ENCODE results near the gene SLC25A1. TPM values are rescaled to one million over a fixed set of nuclear protein-coding genes. Genes with fewer than 3 reads are reported as not detected.

SLC25A1 gene
- 152 TPM for total RNA-seq

GRCh38 chr22:19178657-19179496 lies at the start of gene SLC25A1:
Gene SLC25A1, minus strand, starts transcription at chr22:19178736. Its CDS starts 63 bp downstream, at chr22:19178673.
- ATAC-seq (peak; percentile 72), DNase-seq (ENCODE audit: low spot score) (peak; percentile 97)

DNA sequence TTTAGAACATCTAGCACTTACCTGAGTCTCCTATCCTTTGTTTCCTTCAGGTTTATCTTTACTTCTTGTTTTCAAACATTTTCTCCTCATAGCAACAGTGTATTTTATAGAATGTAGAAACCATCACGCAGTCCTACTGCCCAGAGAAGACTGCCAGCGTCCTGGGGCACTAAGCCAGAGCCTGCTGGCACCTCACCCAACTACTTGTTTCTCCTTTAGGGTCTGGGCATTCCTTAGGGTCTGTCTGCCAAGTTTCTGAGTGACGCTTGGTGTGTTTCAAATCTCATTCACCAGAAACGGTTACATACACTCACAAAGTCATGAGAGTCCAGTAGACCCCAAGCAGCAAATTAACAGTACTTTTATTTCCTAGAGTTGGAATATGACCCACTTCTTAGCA lies 49.6 kb upstream of the SLC25A1 start:
- ATAC-seq (no peak), DNase-seq (ENCODE audit: low spot score) (no peak)

GRCh38 chr22:19226428-19226827 lies 47.9 kb upstream of the SLC25A1 start:
- ATAC-seq: no peak
- DNase-seq (ENCODE audit: low spot score): no peak

DNA sequence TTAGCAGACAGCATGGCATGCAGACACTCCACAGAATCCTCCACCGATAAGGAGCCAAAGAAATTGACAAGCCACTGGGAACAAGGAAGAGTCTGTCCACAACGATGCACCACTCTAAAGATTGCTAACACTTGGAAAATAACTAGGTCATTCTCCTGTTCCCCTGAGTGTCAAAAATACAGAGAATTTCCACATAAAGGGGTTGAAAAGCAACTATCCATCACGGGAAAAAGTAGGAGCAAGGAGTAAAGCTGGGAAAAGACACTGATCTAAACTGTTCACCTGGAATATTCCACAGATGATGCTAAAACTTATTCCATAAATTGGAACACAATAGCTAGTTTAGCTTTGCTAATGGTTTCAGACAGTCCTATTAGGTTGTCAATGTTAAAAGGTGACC lies 47.0 kb upstream of the SLC25A1 start:
- no peak for ATAC-seq
- no peak for DNase-seq (ENCODE audit: low spot score)

GRCh38 chr22:19224985-19225384 lies 46.4 kb upstream of the SLC25A1 start:
- ATAC-seq: no peak
- no peak for DNase-seq (ENCODE audit: low spot score)

GRCh38 chr22:19224557-19224956 lies 46.0 kb upstream of the SLC25A1 start:
- DNase-seq (ENCODE audit: low spot score): no peak

DNA sequence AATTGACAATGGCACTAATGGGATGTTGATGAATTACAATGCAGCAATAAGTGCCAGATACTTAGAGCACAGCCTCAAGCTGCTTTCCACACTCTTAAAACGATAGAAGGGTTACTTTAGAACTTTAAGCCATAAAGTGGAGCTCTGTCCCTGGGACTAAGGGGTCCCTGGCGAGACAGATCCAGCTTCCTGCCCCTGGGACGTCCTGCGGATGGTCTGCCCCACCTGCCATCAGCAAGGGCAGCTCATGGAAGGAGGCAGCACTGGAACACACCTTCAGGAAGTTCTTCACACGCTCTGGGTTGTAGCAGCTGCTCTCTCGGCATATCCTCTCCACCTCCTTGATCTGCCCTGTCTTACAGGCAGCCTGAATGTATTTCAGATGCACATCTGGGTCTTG lies 45.1 kb upstream of the SLC25A1 start:
- ATAC-seq (no peak), DNase-seq (ENCODE audit: low spot score) (no peak)

More at GRCh38 chr22:19224557-19224956, 46.0 kb upstream of the SLC25A1 start:
- no peak for ATAC-seq

GRCh38 chr22:19223110-19223509 lies 44.6 kb upstream of the SLC25A1 start:
- no peak for DNase-seq (ENCODE audit: low spot score)
- ATAC-seq: no peak

DNA sequence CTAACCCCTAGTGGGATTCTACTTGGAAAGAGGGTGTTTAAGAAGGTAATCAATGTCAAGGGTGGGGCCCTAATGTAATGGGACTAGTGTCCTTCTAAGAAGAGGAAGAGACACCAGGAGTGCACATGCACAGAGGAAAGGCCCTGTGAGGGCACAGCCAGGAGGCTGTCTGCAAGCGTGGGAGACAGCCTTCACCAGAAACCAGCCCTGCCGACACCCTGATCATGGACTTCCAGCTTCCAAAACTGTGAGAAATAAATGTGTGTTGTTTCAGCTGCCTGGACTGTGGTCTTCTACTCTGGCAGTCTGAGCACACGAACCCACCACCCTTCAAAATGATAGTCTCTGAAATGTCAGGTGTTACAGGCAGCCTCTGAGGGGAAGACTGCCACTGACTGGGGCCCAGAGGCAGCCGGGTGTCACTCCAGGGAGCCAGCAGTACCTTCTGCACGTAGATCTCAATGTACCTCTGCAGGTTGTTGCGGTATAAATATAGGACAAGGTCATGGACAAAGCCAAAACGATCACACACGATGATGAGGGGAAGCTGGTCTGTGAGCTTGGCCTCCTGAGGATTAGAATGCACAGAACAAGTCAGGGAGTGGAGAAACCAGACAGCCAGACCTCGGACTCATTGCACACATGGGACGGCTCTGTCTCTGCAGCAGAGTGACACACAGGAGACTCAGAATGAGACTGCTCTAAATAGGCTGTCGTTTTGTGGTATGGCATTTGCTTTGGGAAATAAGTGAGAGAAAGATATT lies 43.9 kb upstream of the SLC25A1 start:
- ATAC-seq: no peak

DNA sequence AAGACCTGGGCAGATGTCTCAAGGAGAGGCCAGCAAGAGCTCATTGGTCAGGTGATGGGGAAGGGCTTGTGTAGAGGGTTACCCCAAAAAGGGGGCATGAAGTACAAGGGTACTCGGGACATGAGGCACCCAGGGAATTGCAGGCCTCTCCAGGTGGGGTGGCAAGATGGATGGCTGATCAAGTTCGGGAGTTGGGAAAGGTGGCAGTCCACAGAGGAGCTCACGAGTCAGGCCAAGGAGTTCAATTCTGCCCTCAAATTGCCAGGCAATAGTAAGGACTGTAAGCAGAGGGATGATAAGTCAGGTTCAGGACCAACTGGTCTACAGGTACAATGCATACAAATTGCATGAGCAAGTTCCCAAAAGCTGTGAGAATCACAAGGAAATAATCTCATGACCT lies 42.3 kb upstream of the SLC25A1 start:
- no peak for DNase-seq (ENCODE audit: low spot score)

More for the DNA sequence above, 43.9 kb upstream of the SLC25A1 start:
- DNase-seq (ENCODE audit: low spot score): no peak

GRCh38 chr22:19218541-19219233 lies 40.2 kb upstream of the SLC25A1 start:
- ATAC-seq: no peak
- no peak for DNase-seq (ENCODE audit: low spot score)

More for the DNA sequence above, 42.3 kb upstream of the SLC25A1 start:
- no peak for ATAC-seq

- ATAC-seq: peak; percentile 84
- no peak for DNase-seq (ENCODE audit: low spot score)
These were observed 38.0 kb upstream of the SLC25A1 start for GRCh38 chr22:19216579-19216978.

GRCh38 chr22:19215360-19215759 lies 36.8 kb upstream of the SLC25A1 start:
- ATAC-seq (no peak), DNase-seq (ENCODE audit: low spot score) (no peak)

- ATAC-seq (no peak), DNase-seq (ENCODE audit: low spot score) (no peak)
These were observed 35.5 kb upstream of the SLC25A1 start for GRCh38 chr22:19214078-19214473.

DNA sequence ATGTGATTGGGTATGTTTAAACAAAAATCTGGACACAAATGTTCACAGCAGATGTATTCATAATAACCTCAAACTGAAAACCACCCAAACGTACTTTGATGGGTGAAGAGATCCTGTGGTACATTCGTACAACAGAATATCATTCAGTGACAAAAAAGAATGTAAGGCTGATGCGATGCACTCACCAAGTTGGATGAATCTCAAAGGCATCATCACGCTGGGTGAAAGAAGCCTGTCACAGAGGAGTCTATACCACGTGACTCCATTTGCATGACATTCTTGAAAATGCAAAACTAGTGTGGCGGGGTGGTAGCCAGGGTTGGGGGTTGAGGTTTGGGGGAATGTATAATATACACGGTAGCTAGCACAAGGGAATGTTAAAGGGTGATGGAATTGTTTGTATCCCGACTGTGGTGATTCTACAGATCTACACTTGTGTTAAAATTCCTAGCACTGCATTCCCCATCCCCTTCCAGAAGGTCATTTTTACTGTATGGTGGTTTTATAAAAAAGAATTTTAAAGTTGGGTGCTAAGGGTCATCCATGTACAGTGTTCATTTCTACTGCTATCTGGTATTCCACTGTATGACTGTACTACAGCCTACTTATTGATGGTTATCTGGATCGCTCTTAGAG lies 35.0 kb upstream of the SLC25A1 start:
- ATAC-seq (no peak), DNase-seq (ENCODE audit: low spot score) (no peak)

GRCh38 chr22:19213001-19213400 lies 34.5 kb upstream of the SLC25A1 start:
- no peak for ATAC-seq
- DNase-seq (ENCODE audit: low spot score): no peak

DNA sequence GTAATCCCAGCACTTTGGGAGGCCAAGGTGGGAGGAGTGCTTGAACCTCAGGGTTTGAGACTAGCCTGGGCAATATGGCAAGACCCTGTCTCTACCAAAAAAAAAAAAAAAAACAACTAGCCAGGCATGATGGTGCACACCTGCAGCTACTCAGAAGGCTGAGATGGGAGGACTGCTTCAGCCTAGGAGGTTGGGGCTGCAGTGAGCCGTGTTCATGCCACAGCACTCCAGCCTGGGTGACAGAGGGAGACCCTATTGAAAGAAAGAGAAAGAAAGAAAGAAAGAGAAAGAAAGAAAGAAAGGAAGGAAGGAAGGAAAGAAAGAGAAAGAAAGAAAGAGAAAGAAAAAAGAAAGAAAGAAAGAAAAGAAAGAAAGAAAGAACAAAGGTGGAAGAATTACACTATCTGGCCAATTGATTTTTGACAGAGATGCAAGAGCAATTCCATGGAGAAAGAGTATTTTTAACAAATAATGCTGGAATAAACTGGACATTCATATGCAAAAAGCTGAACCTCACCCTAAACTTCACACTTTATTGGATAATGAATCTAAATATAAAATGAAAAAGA lies 33.9 kb upstream of the SLC25A1 start:
- no peak for DNase-seq (ENCODE audit: low spot score)
- ATAC-seq: no peak

GRCh38 chr22:19210188-19210587 lies 31.7 kb upstream of the SLC25A1 start:
- ATAC-seq: no peak

DNA sequence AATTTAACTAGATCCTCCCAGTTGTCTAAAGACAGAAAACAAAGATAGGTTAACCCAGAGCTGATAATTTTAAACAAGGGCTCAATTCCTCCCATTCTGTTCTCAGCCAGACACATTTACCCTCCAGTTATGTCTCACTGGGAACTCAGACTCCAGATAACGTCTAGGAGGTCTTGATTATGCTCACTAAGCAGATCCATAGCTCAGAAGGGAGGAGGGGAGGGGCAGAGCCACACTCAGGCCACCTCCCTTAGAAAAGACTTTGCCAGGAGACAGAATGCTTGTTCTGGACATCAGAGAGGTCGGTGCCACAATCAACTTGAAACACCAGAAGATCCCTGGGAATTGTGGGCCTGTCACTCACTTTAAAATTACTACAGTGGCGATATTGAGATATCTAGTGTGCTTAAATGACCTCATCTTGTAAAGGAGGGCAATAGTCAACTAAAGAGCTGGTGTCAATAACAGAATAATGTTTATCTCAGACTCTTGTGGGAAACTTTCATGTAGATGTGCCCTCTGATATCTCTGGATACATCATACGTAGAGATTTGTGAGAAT lies 29.8 kb upstream of the SLC25A1 start:
- ATAC-seq: no peak

More at GRCh38 chr22:19210188-19210587, 31.7 kb upstream of the SLC25A1 start:
- DNase-seq (ENCODE audit: low spot score): no peak

GRCh38 chr22:19207884-19208283 lies 29.3 kb upstream of the SLC25A1 start:
- no peak for DNase-seq (ENCODE audit: low spot score)
- ATAC-seq: no peak

More for the DNA sequence above, 29.8 kb upstream of the SLC25A1 start:
- no peak for DNase-seq (ENCODE audit: low spot score)
